Fibroblast of lung (primary cell): Measurements from ENCODE around the gene GABRP.

ENCODE experiments used
- EZH2 ChIP-seq: IDR thresholded peaks from 2 replicates; pipeline ENCODE4 v1.5.1; 2012; ENCODE audit warnings: low read length, control low read depth, mild to moderate bottlenecking; ENCODE audit errors: missing control alignments
- TF ChIP-seq, protein P1 (sequence below), 2 donors: IDR thresholded peaks in 1 of 2; conservative IDR thresholded peaks in 1 of 2; 1 replicate in 1 of 2; 2 replicates in 1 of 2; pipeline ENCODE4 v1.5.1; 2011 to 2012; ENCODE audit warnings: low read length in 2 of 2, control low read depth in 1 of 2, inconsistent platforms in 1 of 2, low read depth in 1 of 2, mild to moderate bottlenecking in 1 of 2

DNA sequence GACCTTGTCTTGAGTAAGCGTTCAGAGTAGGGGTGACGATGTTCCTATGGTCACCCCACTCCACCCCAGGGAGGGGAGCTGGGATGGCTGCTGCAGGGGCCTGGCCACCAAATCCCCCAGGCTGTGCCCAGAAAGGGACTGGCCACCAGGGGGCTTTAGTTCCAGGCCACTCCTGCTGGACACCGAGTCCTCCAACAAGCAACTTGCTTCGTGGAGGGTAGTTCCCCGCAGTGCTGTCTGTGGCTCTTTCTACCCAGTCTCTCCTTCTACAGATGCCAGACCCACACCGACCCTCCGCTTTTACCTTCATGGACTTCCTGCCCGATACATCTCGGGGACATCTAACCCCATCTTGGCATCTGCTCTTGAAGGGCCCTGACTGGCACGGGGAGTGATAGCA lies 35.7 kb upstream of the GABRP start:
- TF ChIP-seq, protein P1, sequence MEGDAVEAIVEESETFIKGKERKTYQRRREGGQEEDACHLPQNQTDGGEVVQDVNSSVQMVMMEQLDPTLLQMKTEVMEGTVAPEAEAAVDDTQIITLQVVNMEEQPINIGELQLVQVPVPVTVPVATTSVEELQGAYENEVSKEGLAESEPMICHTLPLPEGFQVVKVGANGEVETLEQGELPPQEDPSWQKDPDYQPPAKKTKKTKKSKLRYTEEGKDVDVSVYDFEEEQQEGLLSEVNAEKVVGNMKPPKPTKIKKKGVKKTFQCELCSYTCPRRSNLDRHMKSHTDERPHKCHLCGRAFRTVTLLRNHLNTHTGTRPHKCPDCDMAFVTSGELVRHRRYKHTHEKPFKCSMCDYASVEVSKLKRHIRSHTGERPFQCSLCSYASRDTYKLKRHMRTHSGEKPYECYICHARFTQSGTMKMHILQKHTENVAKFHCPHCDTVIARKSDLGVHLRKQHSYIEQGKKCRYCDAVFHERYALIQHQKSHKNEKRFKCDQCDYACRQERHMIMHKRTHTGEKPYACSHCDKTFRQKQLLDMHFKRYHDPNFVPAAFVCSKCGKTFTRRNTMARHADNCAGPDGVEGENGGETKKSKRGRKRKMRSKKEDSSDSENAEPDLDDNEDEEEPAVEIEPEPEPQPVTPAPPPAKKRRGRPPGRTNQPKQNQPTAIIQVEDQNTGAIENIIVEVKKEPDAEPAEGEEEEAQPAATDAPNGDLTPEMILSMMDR (conservative IDR thresholded peaks at IDR 0.05 in 1 of 2, IDR thresholded peaks at IDR 0.05 in 1 of 2; ENCODE audit: low read depth in 1 of 2, low read length in 2 of 2): peak; percentile 3 to 37
- TF ChIP-seq EZH2: no peak
